SK-N-MC (cell line): Measurements from ENCODE around the gene ERGIC3.

Source experiments
- EZH2 ChIP-seq: fragments of 200-600 bp; sonication (generic); IDR thresholded peaks from one replicate; pipeline ENCODE4 v1.6.1; 2017; ENCODE audit warnings: antibody characterized with exemption
- POLR2AphosphoS5 ChIP-seq: IDR thresholded peaks from 2 replicates; pipeline ENCODE4 v1.6.1; 2012; ENCODE audit warnings: mild to moderate bottlenecking, low read depth, low read length, borderline replicate concordance

DNA sequence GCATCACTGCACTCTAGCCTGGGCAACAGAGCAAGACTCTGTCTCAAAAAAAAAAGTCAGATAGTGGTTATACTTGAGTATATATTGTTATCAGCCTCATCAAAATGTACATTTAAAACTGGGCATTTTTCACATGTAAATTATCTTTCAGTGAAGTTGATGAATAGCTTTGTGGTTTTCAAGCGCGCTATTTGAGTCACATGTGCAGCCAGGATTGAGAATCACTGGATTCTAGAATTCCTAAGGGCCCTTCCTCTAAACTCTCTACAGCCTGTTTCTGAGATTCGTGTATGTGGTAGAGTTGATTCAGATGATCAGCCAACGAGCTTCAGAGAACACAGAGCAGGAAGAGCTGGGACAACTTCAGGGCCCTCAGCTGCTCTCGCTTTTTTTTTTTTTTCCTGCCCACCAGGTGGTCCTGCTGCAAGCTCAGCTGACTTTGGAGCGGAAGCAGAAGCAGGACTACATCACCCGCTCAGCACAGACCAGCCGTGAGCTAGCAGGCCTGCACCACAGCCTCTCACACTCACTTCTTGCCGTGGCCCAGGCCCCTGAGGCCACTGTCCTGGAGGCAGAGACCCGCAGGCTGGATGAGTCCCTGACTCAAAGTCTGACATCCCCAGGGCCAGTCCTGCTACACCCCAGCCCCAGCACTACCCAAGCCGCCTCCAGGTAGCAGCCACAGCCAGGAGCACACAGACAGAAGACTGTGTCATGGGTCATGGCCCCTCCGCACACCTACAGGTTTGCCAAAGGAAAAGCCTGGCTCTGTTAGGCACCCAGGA is 30.7 kb upstream of the ERGIC3 start:
- TF ChIP-seq EZH2 (no peak), POLR2AphosphoS5 (no peak)
